SK-N-SH (cell line): ENCODE measurements around the gene HHATL. TPM values are rescaled to one million over a fixed set of nuclear protein-coding genes. Genes with fewer than 3 reads are reported as not detected.

Source experiments
- CTCF ChIA-PET: fragments of 300-600, 350-600 bp; formaldehyde crosslinking; extraction: SDS; loops from one replicate; lab custom pipeline; 2021; lab: Yijun Ruan, JAX
- POLR2A ChIA-PET: fragments of 350-600 bp; sonication (Branson Sonifier 250); formaldehyde crosslinking; extraction: SDS; loops from one replicate; lab custom pipeline; 2020; ENCODE audit warnings: antibody characterized with exemption, inconsistent platforms; lab: Yijun Ruan, JAX
- DNase-seq: peaks from one replicate; pipeline ENCODE4 v3.0.0; 2012
- H2AFZ ChIP-seq: fragments of 200-600 bp; sonication (generic); 2 replicates; pipeline ENCODE4 v1.8.1; 2016; ENCODE audit warnings: antibody characterized with exemption, mild to moderate bottlenecking, low read depth
- H3F3A ChIP-seq: fragments of 200-600 bp; sonication (generic); replicated peaks from 2 replicates; pipeline ENCODE3; 2016; ENCODE audit warnings: antibody characterized with exemption, mild to moderate bottlenecking; ENCODE audit not compliant: insufficient read depth
- H3K27ac ChIP-seq, 2 experiments: fragments of 200-500 bp in 1 of 2; fragments of 200-600 bp in 1 of 2; sonication (Bioruptor generic) in 1 of 2; sonication (generic), shearing (Covaris generic) in 1 of 2; 2 replicates each; pipeline versions ENCODE4 v1.5.1 to v1.6.1; 2014 to 2016; ENCODE audit warnings: low read depth in 2 of 2, inconsistent platforms in 1 of 2, low read length in 1 of 2, mild to moderate bottlenecking in 1 of 2, mixed read lengths in 1 of 2
- H3K27me3 ChIP-seq: fragments of 200-600 bp; sonication (generic), shearing (Covaris generic); 2 replicates; pipeline ENCODE4 v1.6.1; 2016; ENCODE audit warnings: mixed run types; ENCODE audit not compliant: insufficient read depth
- H3K36me3 ChIP-seq, 2 experiments: fragments of 200-500 bp in 1 of 2; fragments of 200-600 bp in 1 of 2; sonication (Bioruptor generic) in 1 of 2; sonication (generic) in 1 of 2; replicated peaks in 1 of 2; 2 replicates each; pipeline versions ENCODE3 to v1.5.1; 2014 to 2016; ENCODE audit warnings: low read length in 1 of 2, mild to moderate bottlenecking in 1 of 2; ENCODE audit not compliant: insufficient read depth in 2 of 2, control insufficient read depth in 1 of 2
- H3K4me1 ChIP-seq, 2 experiments: fragments of 200-500 bp in 1 of 2; fragments of 200-600 bp in 1 of 2; sonication (Bioruptor generic) in 1 of 2; sonication (generic), shearing (Covaris generic) in 1 of 2; 2 replicates each; pipeline versions ENCODE4 v1.5.1 to v1.6.1; 2014 to 2016; ENCODE audit warnings: low read depth in 1 of 2, low read length in 1 of 2, mixed run types in 1 of 2; ENCODE audit not compliant: insufficient read depth in 2 of 2, control insufficient read depth in 1 of 2
- H3K4me2 ChIP-seq: fragments of 200-600 bp; sonication (generic), shearing (Covaris generic); 2 replicates; pipeline ENCODE4 v1.6.1; 2017; ENCODE audit warnings: mixed run types
- H3K4me3 ChIP-seq, 2 experiments: fragments of 200-500 bp in 1 of 2; fragments of 200-600 bp in 1 of 2; sonication (Bioruptor generic) in 1 of 2; sonication (generic), shearing (Covaris generic) in 1 of 2; 2 replicates each; pipeline versions ENCODE4 v1.5.1 to v1.8.1; 2014 to 2016; ENCODE audit warnings: low read depth in 2 of 2, inconsistent platforms in 1 of 2, low read length in 1 of 2, mild to moderate bottlenecking in 1 of 2, mixed read lengths in 1 of 2, moderate library complexity in 1 of 2
- H3K79me2 ChIP-seq: fragments of 200-600 bp; sonication (generic); 2 replicates; pipeline ENCODE4 v1.8.1; 2017; ENCODE audit warnings: mild to moderate bottlenecking; ENCODE audit not compliant: insufficient read depth
- H3K9ac ChIP-seq: fragments of 200-600 bp; sonication (generic); 2 replicates; pipeline ENCODE4 v1.6.1; 2017; ENCODE audit warnings: mixed run types
- H3K9me2 ChIP-seq: fragments of 200-600 bp; sonication (generic); 2 replicates; pipeline ENCODE4 v1.6.1; 2017; ENCODE audit warnings: mixed run types
- H3K9me3 ChIP-seq: fragments of 200-600 bp; sonication (generic); 2 replicates; pipeline ENCODE4 v1.6.1; 2017; ENCODE audit warnings: mixed run types, mild to moderate bottlenecking, moderate library complexity
- H4K20me1 ChIP-seq: fragments of 200-600 bp; sonication (generic); 2 replicates; pipeline ENCODE4 v1.6.1; 2017; ENCODE audit warnings: mild to moderate bottlenecking, mixed run types; ENCODE audit not compliant: insufficient read depth
- MXI1 ChIP-seq: IDR thresholded peaks from 2 replicates; pipeline ENCODE4 v1.6.1; 2012; ENCODE audit warnings: mild to moderate bottlenecking, low read depth, low read length, improper control_type of control experiment
- POLR2AphosphoS5 ChIP-seq: IDR thresholded peaks from 2 replicates; pipeline ENCODE4 v1.6.1; 2012; ENCODE audit warnings: low read depth, low read length
- TCF12 ChIP-seq: IDR thresholded peaks from 2 replicates; pipeline ENCODE4 v1.4.0; 2012
- USF2 ChIP-seq: fragments of 150-350 bp; IDR thresholded peaks from 2 replicates; pipeline ENCODE4 v1.6.1; 2017; ENCODE audit warnings: antibody characterized with exemption, low read length, low read depth, borderline replicate concordance
- WGBS: methylation state at CpG from one replicate; pipeline ENCODE4 v1.1.6; 2017; ENCODE audit warnings: low lambda C conversion rate; 5-methylcytosine and 5-hydroxymethylcytosine counted together
- polyA plus RNA-seq, 3 experiments: library from polyadenylated mRNA; depleted of rRNA; stranded (reverse); fragments of >200 nt; gene quantifications; 2 replicates each; pipeline ENCODE4 v1.2.3, GENCODE V29; 2012
- TF ChIP-seq, protein P1 (sequence below): IDR thresholded peaks from 2 replicates; pipeline ENCODE4 v1.6.1; 2012; ENCODE audit warnings: mild to moderate bottlenecking, low read depth, low read length, moderate library complexity
- TF ChIP-seq, protein P2 (sequence below): IDR thresholded peaks from 2 replicates; pipeline ENCODE4; 2012
- TF ChIP-seq, protein P3 (sequence below): IDR thresholded peaks from 2 replicates; pipeline ENCODE4 v1.4.0; 2012; ENCODE audit warnings: low read depth

HHATL gene
- polyA plus RNA-seq, 1 of the 3 experiments (the other 2 are of a cell fraction) = not detected

- H3K4me3 ChIP-seq = no peak overlapping the region
Observed at GRCh38 chr3:42698911-42699230, 3.7 kb downstream of the HHATL start.

More at GRCh38 chr3:42698911-42699230, 3.7 kb downstream of the HHATL start:
- ChIA-PET CTCF (interaction anchor here (0.7 to 0.8 kb wide), 2 partner anchors 9 to 46 kb away, joined by 3 to 4 read pairs; no protein-coding TSS in a partner anchor), POLR2A (no interaction called here)
- no peak overlapping the region for H3K4me2 ChIP-seq
- no peaks in the 10 kb centered on the region; the same call in 1 of the 2 replicates for H3K27me3 ChIP-seq
- no peaks in the 10 kb centered on the region; a peak in 1 of 4 replicates for H3K4me1 ChIP-seq
- no peaks in the 10 kb centered on the region for H3K36me3 ChIP-seq
- no peak overlapping the region for H2AFZ ChIP-seq
- no peak overlapping the region for H3K9ac ChIP-seq
- no peaks in the 10 kb centered on the region for H3K9me2 ChIP-seq
- TF ChIP-seq, protein P1, sequence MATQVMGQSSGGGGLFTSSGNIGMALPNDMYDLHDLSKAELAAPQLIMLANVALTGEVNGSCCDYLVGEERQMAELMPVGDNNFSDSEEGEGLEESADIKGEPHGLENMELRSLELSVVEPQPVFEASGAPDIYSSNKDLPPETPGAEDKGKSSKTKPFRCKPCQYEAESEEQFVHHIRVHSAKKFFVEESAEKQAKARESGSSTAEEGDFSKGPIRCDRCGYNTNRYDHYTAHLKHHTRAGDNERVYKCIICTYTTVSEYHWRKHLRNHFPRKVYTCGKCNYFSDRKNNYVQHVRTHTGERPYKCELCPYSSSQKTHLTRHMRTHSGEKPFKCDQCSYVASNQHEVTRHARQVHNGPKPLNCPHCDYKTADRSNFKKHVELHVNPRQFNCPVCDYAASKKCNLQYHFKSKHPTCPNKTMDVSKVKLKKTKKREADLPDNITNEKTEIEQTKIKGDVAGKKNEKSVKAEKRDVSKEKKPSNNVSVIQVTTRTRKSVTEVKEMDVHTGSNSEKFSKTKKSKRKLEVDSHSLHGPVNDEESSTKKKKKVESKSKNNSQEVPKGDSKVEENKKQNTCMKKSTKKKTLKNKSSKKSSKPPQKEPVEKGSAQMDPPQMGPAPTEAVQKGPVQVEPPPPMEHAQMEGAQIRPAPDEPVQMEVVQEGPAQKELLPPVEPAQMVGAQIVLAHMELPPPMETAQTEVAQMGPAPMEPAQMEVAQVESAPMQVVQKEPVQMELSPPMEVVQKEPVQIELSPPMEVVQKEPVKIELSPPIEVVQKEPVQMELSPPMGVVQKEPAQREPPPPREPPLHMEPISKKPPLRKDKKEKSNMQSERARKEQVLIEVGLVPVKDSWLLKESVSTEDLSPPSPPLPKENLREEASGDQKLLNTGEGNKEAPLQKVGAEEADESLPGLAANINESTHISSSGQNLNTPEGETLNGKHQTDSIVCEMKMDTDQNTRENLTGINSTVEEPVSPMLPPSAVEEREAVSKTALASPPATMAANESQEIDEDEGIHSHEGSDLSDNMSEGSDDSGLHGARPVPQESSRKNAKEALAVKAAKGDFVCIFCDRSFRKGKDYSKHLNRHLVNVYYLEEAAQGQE = no peak
- no peak for TF ChIP-seq POLR2AphosphoS5
- TF ChIP-seq TCF12 = no peak
- TF ChIP-seq USF2 = no peak
- TF ChIP-seq, protein P2, sequence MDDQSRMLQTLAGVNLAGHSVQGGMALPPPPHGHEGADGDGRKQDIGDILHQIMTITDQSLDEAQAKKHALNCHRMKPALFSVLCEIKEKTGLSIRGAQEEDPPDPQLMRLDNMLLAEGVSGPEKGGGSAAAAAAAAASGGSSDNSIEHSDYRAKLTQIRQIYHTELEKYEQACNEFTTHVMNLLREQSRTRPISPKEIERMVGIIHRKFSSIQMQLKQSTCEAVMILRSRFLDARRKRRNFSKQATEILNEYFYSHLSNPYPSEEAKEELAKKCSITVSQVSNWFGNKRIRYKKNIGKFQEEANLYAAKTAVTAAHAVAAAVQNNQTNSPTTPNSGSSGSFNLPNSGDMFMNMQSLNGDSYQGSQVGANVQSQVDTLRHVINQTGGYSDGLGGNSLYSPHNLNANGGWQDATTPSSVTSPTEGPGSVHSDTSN = no peak
- TF ChIP-seq MXI1 = no peak
- TF ChIP-seq, protein P3, sequence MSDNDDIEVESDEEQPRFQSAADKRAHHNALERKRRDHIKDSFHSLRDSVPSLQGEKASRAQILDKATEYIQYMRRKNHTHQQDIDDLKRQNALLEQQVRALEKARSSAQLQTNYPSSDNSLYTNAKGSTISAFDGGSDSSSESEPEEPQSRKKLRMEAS = no peak
- no peaks in the 10 kb centered on the region for H3K79me2 ChIP-seq
- H3K27ac ChIP-seq = no peak overlapping the region
- no peak for DNase-seq
- H3F3A ChIP-seq = no peaks in the 10 kb centered on the region
- H4K20me1 ChIP-seq = no peaks in the 10 kb centered on the region
- H3K9me3 ChIP-seq = no peaks in the 10 kb centered on the region
- WGBS = 63% methylated on average over 9 of the region's 9 CpGs
